GM15510 (cell line): Measurements from ENCODE around the gene PAOX.
"Not testable (repeated sequence)": the region's sequence is repeated elsewhere in the genome, so short reads cannot be mapped to it uniquely, and the experiment has no call there.

ENCODE experiments used
- POLR2A ChIP-seq: IDR thresholded peaks from 3 replicates; pipeline ENCODE4 v1.6.1; 2011; ENCODE audit warnings: borderline replicate concordance; ENCODE audit not compliant: insufficient read length; ENCODE audit errors: extremely low read depth

PAOX gene

GRCh38 chr10:133420579-133420978, 41.5 kb downstream of the PAOX start:
- no peak for TF ChIP-seq POLR2A

GRCh38 chr10:133421336-133422222, 42.5 kb downstream of the PAOX start:
- no peak for TF ChIP-seq POLR2A

GRCh38 chr10:133422223-133422806, 43.3 kb downstream of the PAOX start:
- no peak for TF ChIP-seq POLR2A

- no peak for TF ChIP-seq POLR2A
Measured at GRCh38 chr10:133422807-133423771, 44.0 kb downstream of the PAOX start.

- not testable (repeated sequence) for TF ChIP-seq POLR2A
Measured at GRCh38 chr10:133424601-133425000, 45.5 kb downstream of the PAOX start, which contains the start of gene SPRN. Gene SPRN (minus strand): TSS chr10:133424625. CDS start chr10:133423681, 944 bp downstream.

- no peak for TF ChIP-seq POLR2A
Measured at GRCh38 chr10:133438711-133439273, 59.7 kb downstream of the PAOX start.

GRCh38 chr10:133439517-133440461, 60.7 kb downstream of the PAOX start:
- TF ChIP-seq POLR2A = no peak

- TF ChIP-seq POLR2A = no peak
Measured at GRCh38 chr10:133440633-133441285, 61.7 kb downstream of the PAOX start.
